SU-DHL-6 (cell line): Measurements from ENCODE around the gene RMDN3.
A peak's percentile ranks its signal among the peaks of the same experiment; 100 is the strongest.

ENCODE experiments used
- H2AFZ ChIP-seq: fragments of 200-600 bp; sonication (generic); 2 replicates; pipeline ENCODE4 v1.6.1; 2014; ENCODE audit warnings: low read depth, mild to moderate bottlenecking, moderate library complexity, mixed read lengths, antibody characterized with exemption, low read length; ENCODE audit not compliant: severe bottlenecking
- H3F3A ChIP-seq: fragments of 200-600 bp; shearing (Covaris generic); 2 replicates; pipeline ENCODE4 v1.6.0; 2016; ENCODE audit warnings: antibody characterized with exemption, mild to moderate bottlenecking; ENCODE audit not compliant: insufficient read depth
- H3K27ac ChIP-seq: fragments of 200-600 bp; sonication (generic); 2 replicates; pipeline ENCODE4 v1.5.1; 2016; ENCODE audit warnings: low read depth, mild to moderate bottlenecking, low read length, moderate library complexity, mixed read lengths
- H3K27me3 ChIP-seq: fragments of 200-600 bp; sonication (generic), shearing (Covaris generic); 2 replicates; pipeline ENCODE4 v1.6.0; 2014; ENCODE audit warnings: mild to moderate bottlenecking, low read length
- H3K36me3 ChIP-seq: fragments of 200-600 bp; sonication (generic); 2 replicates; pipeline ENCODE4 v1.6.1; 2014; ENCODE audit warnings: mild to moderate bottlenecking, low read length, mixed read lengths
- H3K4me2 ChIP-seq: fragments of 300-600, 200-600 bp; shearing (Covaris generic), sonication (generic); 2 replicates; pipeline ENCODE4 v1.6.0; 2014; ENCODE audit warnings: low read length, low read depth, mild to moderate bottlenecking; ENCODE audit not compliant: poor library complexity, severe bottlenecking
- H3K4me3 ChIP-seq: fragments of 200-600 bp; sonication (generic); 2 replicates; pipeline ENCODE4 v1.5.1; 2014; ENCODE audit warnings: antibody characterized with exemption, low read length, mild to moderate bottlenecking, mixed read lengths; ENCODE audit not compliant: insufficient read depth, poor library complexity, severe bottlenecking
- H3K79me2 ChIP-seq: fragments of 200-600 bp; sonication (generic); 2 replicates; pipeline ENCODE4 v1.6.1; 2014; ENCODE audit warnings: mild to moderate bottlenecking, low read length, moderate library complexity; ENCODE audit not compliant: insufficient read depth
- H3K9ac ChIP-seq: fragments of 200-600 bp; sonication (generic); 2 replicates; pipeline ENCODE4 v1.7.0; 2014; ENCODE audit warnings: mild to moderate bottlenecking, low read length
- H3K9me2 ChIP-seq: fragments of 200-600 bp; sonication (generic); replicated peaks from 2 replicates; pipeline ENCODE4 v1.6.1; 2014; ENCODE audit warnings: low read length; ENCODE audit not compliant: insufficient read depth
- H3K9me3 ChIP-seq: fragments of 200-600 bp; sonication (generic); 2 replicates; pipeline ENCODE4 v1.6.1; 2014; ENCODE audit warnings: low read length, mixed read lengths; ENCODE audit not compliant: insufficient read depth
- H4K20me1 ChIP-seq: fragments of 200-600 bp; sonication (generic); 2 replicates; pipeline ENCODE4 v1.6.1; 2014; ENCODE audit warnings: low read depth, mild to moderate bottlenecking, antibody characterized with exemption, low read length, moderate library complexity, mixed read lengths
- EZH2phosphoT487 ChIP-seq: fragments of 200-600 bp; sonication (generic), shearing (Covaris generic); conservative IDR thresholded peaks from 2 replicates; pipeline ENCODE4 v1.6.1; 2018; ENCODE audit warnings: mild to moderate bottlenecking, antibody characterized with exemption, low read length, moderate library complexity, mixed read lengths
- TF ChIP-seq, protein P1 (sequence below): fragments of 200-600 bp; sonication (generic); IDR thresholded peaks from one replicate; pipeline ENCODE4 v1.5.1; 2017; ENCODE audit warnings: antibody characterized with exemption, mild to moderate bottlenecking, low read length, moderate library complexity; ENCODE audit not compliant: insufficient read depth, poor library complexity, severe bottlenecking

The RMDN3 gene

GRCh38 chr15:40782609-40783227, 27.7 kb upstream of the RMDN3 start:
- Histone ChIP-seq H3K79me2 (peaks cover 17% of the 10 kb centered on the region; the same call in 1 of the 2 replicates), H4K20me1 (no peaks in the 10 kb centered on the region), H3K9me2 (no peaks in the 10 kb centered on the region), H3K4me3 (no peak overlapping the region), H3K36me3 (no peaks in the 10 kb centered on the region), H3F3A (peaks cover 3% of the 10 kb centered on the region; the same call in 1 of the 2 replicates), H3K9me3 (no peaks in the 10 kb centered on the region), H3K4me2 (no peak overlapping the region), H3K27me3 (no peaks in the 10 kb centered on the region), H3K9ac (no peak overlapping the region), H3K27ac (peak overlapping the region; percentile 4; the same call in 1 of the 2 replicates), H2AFZ (no peak overlapping the region)
- TF ChIP-seq, protein P1, sequence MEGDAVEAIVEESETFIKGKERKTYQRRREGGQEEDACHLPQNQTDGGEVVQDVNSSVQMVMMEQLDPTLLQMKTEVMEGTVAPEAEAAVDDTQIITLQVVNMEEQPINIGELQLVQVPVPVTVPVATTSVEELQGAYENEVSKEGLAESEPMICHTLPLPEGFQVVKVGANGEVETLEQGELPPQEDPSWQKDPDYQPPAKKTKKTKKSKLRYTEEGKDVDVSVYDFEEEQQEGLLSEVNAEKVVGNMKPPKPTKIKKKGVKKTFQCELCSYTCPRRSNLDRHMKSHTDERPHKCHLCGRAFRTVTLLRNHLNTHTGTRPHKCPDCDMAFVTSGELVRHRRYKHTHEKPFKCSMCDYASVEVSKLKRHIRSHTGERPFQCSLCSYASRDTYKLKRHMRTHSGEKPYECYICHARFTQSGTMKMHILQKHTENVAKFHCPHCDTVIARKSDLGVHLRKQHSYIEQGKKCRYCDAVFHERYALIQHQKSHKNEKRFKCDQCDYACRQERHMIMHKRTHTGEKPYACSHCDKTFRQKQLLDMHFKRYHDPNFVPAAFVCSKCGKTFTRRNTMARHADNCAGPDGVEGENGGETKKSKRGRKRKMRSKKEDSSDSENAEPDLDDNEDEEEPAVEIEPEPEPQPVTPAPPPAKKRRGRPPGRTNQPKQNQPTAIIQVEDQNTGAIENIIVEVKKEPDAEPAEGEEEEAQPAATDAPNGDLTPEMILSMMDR = peak; percentile 78
- TF ChIP-seq EZH2phosphoT487 = no peak

DNA sequence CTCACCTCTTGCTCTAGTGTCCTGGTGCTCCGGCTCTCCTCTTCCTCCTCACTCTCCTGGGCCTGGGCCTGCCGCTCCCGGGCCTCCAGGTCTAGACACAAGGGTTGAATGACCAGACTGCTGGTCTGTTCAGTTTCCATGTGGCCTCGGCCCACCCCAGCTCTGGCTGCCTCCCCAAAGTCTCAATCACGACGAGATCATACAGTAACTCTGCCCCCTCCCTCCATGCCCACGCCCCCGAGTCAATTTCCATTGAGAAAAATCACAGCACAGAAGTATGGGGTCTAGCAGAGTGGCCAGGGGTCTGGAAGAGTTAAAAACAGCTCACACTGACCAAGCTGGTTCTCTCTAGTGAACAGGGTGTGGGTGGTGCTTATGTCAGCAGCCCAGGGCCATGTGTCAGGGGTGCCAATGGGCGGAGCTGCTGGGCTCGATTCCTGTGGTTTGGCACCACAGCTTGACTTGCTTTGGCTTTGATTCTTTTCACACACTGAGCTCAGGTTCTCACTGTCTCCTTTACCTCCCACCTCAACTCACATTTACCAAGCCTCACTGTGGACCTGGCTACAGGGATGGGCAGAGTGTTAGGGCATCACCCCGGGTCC, 21.6 kb upstream of the RMDN3 start:
- H3F3A ChIP-seq = no peaks in the 10 kb centered on the region
- H4K20me1 ChIP-seq = no peaks in the 10 kb centered on the region
- no peaks in the 10 kb centered on the region for H3K27me3 ChIP-seq
- no peak overlapping the region for H3K4me3 ChIP-seq
- H3K4me2 ChIP-seq = no peak overlapping the region
- no peaks in the 10 kb centered on the region for H3K9me2 ChIP-seq
- no peak overlapping the region for H2AFZ ChIP-seq
- TF ChIP-seq EZH2phosphoT487 = no peak
- TF ChIP-seq, protein P1 = no peak
- H3K79me2 ChIP-seq = peaks cover 4% of the 10 kb centered on the region; the same call in 1 of the 2 replicates
- H3K36me3 ChIP-seq = no peaks in the 10 kb centered on the region
- no peak overlapping the region for H3K9ac ChIP-seq
- no peaks in the 10 kb centered on the region for H3K9me3 ChIP-seq
- no peak overlapping the region for H3K27ac ChIP-seq

GRCh38 chr15:40775740-40776536, 20.9 kb upstream of the RMDN3 start:
- Histone ChIP-seq H3K4me2 (no peak overlapping the region), H3F3A (no peaks in the 10 kb centered on the region), H3K79me2 (peaks cover 3% of the 10 kb centered on the region; the same call in 1 of the 2 replicates), H4K20me1 (no peaks in the 10 kb centered on the region), H2AFZ (no peak overlapping the region), H3K9ac (no peak overlapping the region), H3K9me2 (no peaks in the 10 kb centered on the region), H3K36me3 (no peaks in the 10 kb centered on the region), H3K9me3 (no peaks in the 10 kb centered on the region), H3K27ac (no peak overlapping the region), H3K27me3 (no peaks in the 10 kb centered on the region), H3K4me3 (no peak overlapping the region)
- no peak for TF ChIP-seq EZH2phosphoT487
- TF ChIP-seq, protein P1 = no peak
